Stimulated activated effector memory CD8-positive, alpha-beta T cell treated with anti-CD3 and anti-CD28 coated beads, Interleukin-12 subunit alpha, Interleukin-12 subunit beta, amount 100 ng/mL, for 72 hours (primary cell): ENCODE measurements around the gene MYO5B.
"Not testable (repeated sequence)": the region's sequence is repeated elsewhere in the genome, so short reads cannot be mapped to it uniquely, and the experiment has no call there.

Source experiments
- ATAC-seq: fragments of 150-1000 bp; cut with Tn5 transposase; 2 replicates; pipeline ENCODE4 v1.10.0; 2021
- DNase-seq, 2 donors: peaks; one replicate each; pipeline ENCODE4 v3.0.0; 2021 to 2022; ENCODE audit warnings: low spot score in 2 of 2
- H3K27ac Mint-ChIP-seq: one replicate; pipeline ENCODE4 v1.8.0; 2022; ENCODE audit warnings: mild to moderate bottlenecking, mixed read lengths
- H3K36me3 Mint-ChIP-seq: one replicate; pipeline ENCODE4 v1.8.0; 2022; ENCODE audit warnings: mild to moderate bottlenecking, mixed read lengths
- H3K4me1 Mint-ChIP-seq: one replicate; pipeline ENCODE4 v1.8.0; 2022; ENCODE audit warnings: mixed read lengths
- H3K4me3 Mint-ChIP-seq: one replicate; pipeline ENCODE4 v1.8.0; 2022; ENCODE audit warnings: mild to moderate bottlenecking, mixed read lengths
- H3K9me3 Mint-ChIP-seq: one replicate; pipeline ENCODE4 v1.8.0; 2022; ENCODE audit warnings: mixed read lengths

The MYO5B gene

GRCh38 chr18:49889552-49889951, 305.4 kb downstream of the MYO5B start:
- not testable (repeated sequence) for H3K4me3 Mint-ChIP-seq, H3K36me3 Mint-ChIP-seq, H3K27ac Mint-ChIP-seq, H3K9me3 Mint-ChIP-seq, H3K4me1 Mint-ChIP-seq, ATAC-seq, DNase-seq

DNA sequence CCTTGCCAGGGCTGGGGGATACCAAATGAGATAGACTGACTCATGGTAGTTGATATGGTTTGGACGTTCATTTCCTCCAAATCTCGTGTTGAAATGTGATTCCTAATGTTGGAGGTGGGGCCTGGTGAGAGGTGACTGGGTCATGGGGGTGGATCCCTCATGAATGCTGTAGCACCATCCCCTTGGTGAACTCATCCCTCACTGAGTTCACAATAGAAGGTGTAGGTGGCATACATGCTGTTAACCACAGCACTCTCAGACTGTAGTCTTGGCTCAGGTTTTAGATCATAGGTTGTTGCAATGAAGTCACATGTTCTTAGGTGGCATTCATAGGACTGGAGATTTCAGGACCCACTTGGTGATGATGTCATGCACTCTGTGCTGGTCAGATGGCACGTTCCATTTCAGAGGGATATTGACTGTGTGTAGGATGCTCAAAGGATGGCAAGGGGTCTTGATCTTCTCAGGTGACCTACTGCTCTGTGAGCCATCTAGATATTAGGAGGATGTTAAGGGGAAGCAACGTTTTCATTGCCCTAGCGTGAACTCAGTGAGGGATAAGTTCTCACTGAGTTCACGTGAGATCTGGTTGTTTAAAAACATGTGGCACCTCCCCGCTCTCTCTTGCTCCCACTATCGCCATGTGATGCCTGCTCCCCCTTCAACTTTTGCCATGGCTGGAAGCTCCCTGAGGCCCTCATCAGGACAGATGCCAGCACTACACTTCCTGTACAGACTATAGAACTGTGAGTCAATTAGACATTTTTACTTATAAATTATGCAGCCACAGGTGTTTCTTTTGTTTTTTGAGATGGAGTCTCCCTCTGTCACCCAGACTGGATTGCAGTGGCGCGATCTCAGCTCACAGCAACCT, 307.8 kb downstream of the MYO5B start:
- ATAC-seq, result peak; percentile 65

DNA sequence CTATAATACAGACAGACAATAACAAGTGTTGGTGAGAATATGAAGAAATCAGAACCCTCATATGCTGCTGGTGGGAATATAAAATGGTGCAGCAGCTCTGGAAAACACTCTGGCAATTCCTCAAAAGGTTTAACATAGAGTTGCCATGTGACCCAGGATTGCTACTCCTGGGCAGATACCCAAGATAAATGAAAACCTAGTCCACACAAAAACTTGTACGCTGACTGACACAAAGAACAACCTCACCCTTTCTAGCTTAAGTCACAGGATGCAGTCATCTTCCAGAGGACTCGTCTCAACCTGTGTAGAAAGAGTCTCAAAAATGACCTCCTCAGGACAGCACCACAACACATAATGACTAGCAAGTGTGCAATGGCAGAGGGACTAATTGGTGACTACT, 310.0 kb downstream of the MYO5B start:
- no peak for DNase-seq
- H3K4me1 Mint-ChIP-seq, result no peaks in the 10 kb centered on the region
- no peaks in the 10 kb centered on the region for H3K36me3 Mint-ChIP-seq
- ATAC-seq, result no peak
- H3K9me3 Mint-ChIP-seq, result no peaks in the 10 kb centered on the region
- no peak overlapping the region for H3K27ac Mint-ChIP-seq
- H3K4me3 Mint-ChIP-seq, result no peak overlapping the region

More for the DNA sequence above, 307.8 kb downstream of the MYO5B start:
- Mint-ChIP-seq H3K27ac (no peak overlapping the region), H3K4me3 (no peak overlapping the region), H3K9me3 (no peaks in the 10 kb centered on the region), H3K36me3 (no peaks in the 10 kb centered on the region), H3K4me1 (no peaks in the 10 kb centered on the region)
- no peak for DNase-seq

DNA sequence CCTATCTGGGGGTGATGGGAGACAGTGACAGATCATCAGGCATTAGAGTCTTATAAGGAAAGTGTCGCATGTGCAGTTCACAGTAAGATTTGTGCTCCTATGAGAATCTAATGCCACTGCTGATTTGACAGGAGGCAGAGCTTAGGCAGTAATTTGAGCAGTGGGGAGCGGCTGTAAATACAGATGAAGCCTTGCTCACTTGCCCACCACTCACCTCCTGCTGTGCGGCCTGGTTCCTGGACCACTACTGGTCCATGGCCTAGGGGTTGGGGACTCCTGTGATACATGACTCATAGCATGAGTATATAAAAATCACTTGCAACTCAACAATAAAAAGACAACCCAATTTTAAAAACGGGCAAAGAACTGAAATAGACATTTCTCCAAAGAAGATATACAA, 310.5 kb downstream of the MYO5B start:
- Mint-ChIP-seq H3K36me3 (no peaks in the 10 kb centered on the region), H3K9me3 (no peaks in the 10 kb centered on the region), H3K27ac (no peak overlapping the region), H3K4me3 (no peak overlapping the region), H3K4me1 (no peaks in the 10 kb centered on the region)
- DNase-seq (no peak), ATAC-seq (no peak)

GRCh38 chr18:49880661-49881060, 314.3 kb downstream of the MYO5B start:
- DNase-seq (no peak), ATAC-seq (no peak)
- H3K4me3 Mint-ChIP-seq, result no peak overlapping the region
- H3K27ac Mint-ChIP-seq, result no peak overlapping the region
- no peaks in the 10 kb centered on the region for H3K4me1 Mint-ChIP-seq
- H3K9me3 Mint-ChIP-seq, result no peaks in the 10 kb centered on the region
- H3K36me3 Mint-ChIP-seq, result no peaks in the 10 kb centered on the region

DNA sequence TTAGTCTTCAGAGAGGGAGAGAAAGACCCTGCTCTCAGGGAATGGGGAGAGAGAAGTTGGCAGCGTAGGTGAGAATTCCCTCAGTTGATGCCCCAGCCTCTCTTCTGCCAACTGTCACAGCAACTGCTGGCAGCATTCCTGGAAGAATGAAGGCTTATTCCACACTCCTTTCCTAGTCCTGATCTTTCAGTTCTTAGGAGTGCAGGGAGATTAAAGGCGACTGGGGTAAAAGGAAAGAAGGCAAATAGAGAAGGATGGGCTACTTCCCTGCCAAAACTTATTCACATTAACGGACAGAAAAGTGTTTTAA, 315.7 kb downstream of the MYO5B start:
- DNase-seq (no peak), ATAC-seq (no peak)
- no peak overlapping the region for H3K4me3 Mint-ChIP-seq
- H3K36me3 Mint-ChIP-seq, result no peaks in the 10 kb centered on the region
- H3K9me3 Mint-ChIP-seq, result no peaks in the 10 kb centered on the region
- H3K27ac Mint-ChIP-seq, result no peak overlapping the region
- no peaks in the 10 kb centered on the region for H3K4me1 Mint-ChIP-seq

GRCh38 chr18:49878567-49879270, 316.2 kb downstream of the MYO5B start:
- DNase-seq (no peak), ATAC-seq (no peak)
- Mint-ChIP-seq H3K4me3 (no peak overlapping the region), H3K27ac (no peak overlapping the region), H3K4me1 (no peaks in the 10 kb centered on the region), H3K9me3 (no peaks in the 10 kb centered on the region), H3K36me3 (no peaks in the 10 kb centered on the region)

DNA sequence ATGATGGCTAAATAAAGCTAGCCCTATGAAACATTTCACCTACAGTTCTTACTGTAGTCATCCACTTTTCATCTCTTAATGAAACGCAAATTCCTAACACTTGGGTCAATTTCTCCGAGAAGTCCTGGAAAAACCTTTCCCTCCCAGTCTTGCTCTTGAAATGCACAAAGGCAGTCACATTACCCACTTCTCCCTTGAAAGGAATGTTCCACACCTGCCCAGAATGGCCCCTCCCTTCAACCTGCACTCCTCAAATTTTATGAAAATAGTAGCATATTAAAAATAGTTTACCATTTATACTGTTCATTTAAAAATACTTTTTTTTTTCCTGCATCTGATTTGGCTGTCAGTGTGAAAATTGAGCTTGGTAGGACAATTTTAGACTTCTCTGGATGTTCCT, 316.9 kb downstream of the MYO5B start:
- Mint-ChIP-seq H3K4me1 (no peaks in the 10 kb centered on the region), H3K4me3 (no peak overlapping the region), H3K9me3 (no peaks in the 10 kb centered on the region), H3K27ac (no peak overlapping the region), H3K36me3 (no peaks in the 10 kb centered on the region)
- no peak for ATAC-seq
- no peak for DNase-seq

GRCh38 chr18:49876536-49876935, 318.4 kb downstream of the MYO5B start:
- peaks cover 8% of the 10 kb centered on the region for H3K4me1 Mint-ChIP-seq
- no peak for DNase-seq
- no peak overlapping the region for H3K4me3 Mint-ChIP-seq
- no peaks in the 10 kb centered on the region for H3K9me3 Mint-ChIP-seq
- no peak for ATAC-seq
- H3K27ac Mint-ChIP-seq, result no peak overlapping the region
- no peaks in the 10 kb centered on the region for H3K36me3 Mint-ChIP-seq

DNA sequence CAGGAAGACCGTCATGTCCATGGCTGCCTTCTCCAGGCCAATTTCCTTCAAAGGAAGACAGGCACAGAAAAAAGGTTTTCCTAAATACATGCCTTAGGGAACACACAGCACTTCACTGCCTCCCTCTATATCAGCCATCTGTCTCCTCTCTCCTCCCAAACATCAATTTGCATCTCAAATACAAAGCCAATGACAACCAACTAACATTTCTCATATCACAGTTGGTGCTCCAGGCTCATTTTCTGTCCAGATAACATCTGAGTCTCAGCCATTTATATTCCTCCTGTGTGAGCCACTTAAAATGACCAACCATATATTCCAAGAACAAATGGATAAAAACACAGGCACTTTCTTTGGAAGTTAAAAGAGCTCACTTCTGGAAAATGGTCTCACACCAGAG, 319.2 kb downstream of the MYO5B start:
- H3K36me3 Mint-ChIP-seq, result no peaks in the 10 kb centered on the region
- no peak for ATAC-seq
- no peak overlapping the region for H3K27ac Mint-ChIP-seq
- DNase-seq, result no peak
- peaks cover 8% of the 10 kb centered on the region for H3K4me1 Mint-ChIP-seq
- H3K4me3 Mint-ChIP-seq, result no peak overlapping the region
- H3K9me3 Mint-ChIP-seq, result no peaks in the 10 kb centered on the region

DNA sequence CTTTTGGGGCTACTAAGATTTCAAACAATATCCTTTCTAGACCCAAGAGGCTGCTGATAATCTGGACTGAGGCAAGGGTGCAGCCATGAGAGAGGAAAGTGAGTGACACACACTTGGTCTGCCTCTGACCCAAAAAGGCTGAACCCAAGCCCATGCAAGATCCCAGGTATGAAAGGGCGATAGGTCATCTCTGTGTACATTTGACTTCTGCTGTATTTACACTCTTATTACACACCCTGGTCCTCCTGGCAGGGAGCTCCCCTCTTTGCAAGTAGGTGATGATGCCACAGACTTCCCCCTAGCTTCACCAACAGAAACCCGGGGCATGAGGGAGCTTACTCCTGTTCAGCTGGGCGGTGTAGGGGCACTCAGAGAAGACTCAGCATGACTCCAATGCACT, 319.8 kb downstream of the MYO5B start:
- no peak overlapping the region for H3K4me3 Mint-ChIP-seq
- peaks cover 8% of the 10 kb centered on the region for H3K4me1 Mint-ChIP-seq
- DNase-seq (no peak), ATAC-seq (no peak)
- no peaks in the 10 kb centered on the region for H3K36me3 Mint-ChIP-seq
- no peaks in the 10 kb centered on the region for H3K9me3 Mint-ChIP-seq
- H3K27ac Mint-ChIP-seq, result no peak overlapping the region

GRCh38 chr18:49874238-49874637, 320.7 kb downstream of the MYO5B start:
- Mint-ChIP-seq H3K27ac (no peak overlapping the region), H3K4me1 (peaks cover 8% of the 10 kb centered on the region), H3K36me3 (no peaks in the 10 kb centered on the region), H3K9me3 (no peaks in the 10 kb centered on the region), H3K4me3 (no peak overlapping the region)
- DNase-seq (no peak), ATAC-seq (peak; percentile 35)

- no peak overlapping the region for H3K4me3 Mint-ChIP-seq
- H3K4me1 Mint-ChIP-seq, result peaks cover 8% of the 10 kb centered on the region
These were observed 325.6 kb downstream of the MYO5B start for GRCh38 chr18:49869354-49869753.

GRCh38 chr18:49866680-49867079, 328.3 kb downstream of the MYO5B start:
- no peaks in the 10 kb centered on the region for H3K4me1 Mint-ChIP-seq
- no peak overlapping the region for H3K27ac Mint-ChIP-seq
- DNase-seq (no peak), ATAC-seq (no peak)
- no peak overlapping the region for H3K4me3 Mint-ChIP-seq
- no peaks in the 10 kb centered on the region for H3K9me3 Mint-ChIP-seq
- H3K36me3 Mint-ChIP-seq, result no peaks in the 10 kb centered on the region

More at GRCh38 chr18:49869354-49869753, 325.6 kb downstream of the MYO5B start:
- Mint-ChIP-seq H3K9me3 (no peaks in the 10 kb centered on the region), H3K27ac (no peak overlapping the region), H3K36me3 (no peaks in the 10 kb centered on the region)
- DNase-seq (no peak), ATAC-seq (no peak)

DNA sequence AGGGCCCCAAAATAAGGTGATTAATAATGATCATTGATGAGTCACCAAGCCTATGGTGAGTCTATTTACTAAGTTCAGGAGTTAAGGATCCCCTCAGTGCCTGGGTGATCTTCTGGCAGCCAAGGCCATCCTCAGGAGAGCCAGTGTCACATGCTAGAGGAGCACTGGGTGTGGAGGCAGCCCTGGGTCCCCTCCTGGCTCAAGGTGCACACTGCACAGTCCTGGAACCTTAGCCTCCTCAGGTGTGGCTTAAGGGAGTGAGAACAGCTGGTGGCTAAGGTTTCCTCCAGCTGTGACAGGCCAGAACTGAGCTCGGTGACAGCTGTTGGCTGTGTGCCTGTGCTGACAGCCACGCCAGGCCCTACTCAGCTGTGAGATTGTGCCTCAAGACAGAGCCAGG, 329.5 kb downstream of the MYO5B start:
- peak; percentile 63 for ATAC-seq

More for the DNA sequence above, 329.5 kb downstream of the MYO5B start:
- Mint-ChIP-seq H3K9me3 (no peaks in the 10 kb centered on the region), H3K4me1 (no peaks in the 10 kb centered on the region), H3K27ac (no peak overlapping the region), H3K36me3 (no peaks in the 10 kb centered on the region), H3K4me3 (no peak overlapping the region)
- DNase-seq, result no peak
